Parietal lobe (tissue), 1 donor: ENCODE results near the gene ZNF287. TPM values are rescaled to one million over a fixed set of nuclear protein-coding genes. Genes with fewer than 3 reads are reported as not detected.

Source experiments
- total RNA-seq: library from RNA; depleted of rRNA; stranded (reverse); fragments of >200 nt; gene quantifications from one replicate; pipeline ENCODE4 v1.2.3, GENCODE V29; 2014

Gene ZNF287
- total RNA-seq: 32.6 TPM

GRCh38 chr17:16568541-16569357, at the start of gene ZNF287:
TSS of gene ZNF287 (minus strand) at chr17:16569204. CDS start at chr17:16567731, 1,473 bp downstream.

Other genes with a start within 250 kb of the ZNF287 start
- 98.9 TPM for gene CENPV, start 215.7 kb downstream of the ZNF287 start, total RNA-seq
- 847 TPM for gene UBB, start 188.1 kb downstream of the ZNF287 start, total RNA-seq
- gene TRPV2, start 153.6 kb downstream of the ZNF287 start, total RNA-seq: 1.3 TPM
- 7.5 TPM for gene LRRC75A, start 77.0 kb downstream of the ZNF287 start, total RNA-seq
- gene ZNF624, start 84.6 kb upstream of the ZNF287 start, total RNA-seq: 22.5 TPM
- 84.8 TPM for gene CCDC144A, start 121.0 kb upstream of the ZNF287 start, total RNA-seq